RPMI7951 (cell line): ENCODE data around the gene AKT1. TPM values are rescaled to one million over a fixed set of nuclear protein-coding genes. Genes with fewer than 3 reads are reported as not detected.

Experiments
- DNase-seq: peaks from one replicate; pipeline ENCODE4 v3.0.0-alpha.2; 2012; ENCODE audit warnings: low read depth
- total RNA-seq: library from RNA; depleted of rRNA; stranded (reverse); fragments of >200 nt; shearing (Covaris generic); gene quantifications from 2 replicates; pipeline ENCODE4 v1.2.3, GENCODE V29; 2014

AKT1 gene
- total RNA-seq, 1 experiment from 2014 or later, result 81.5 TPM

- no peak for DNase-seq
Observed at GRCh38 chr14:104772707-104773504, 22.6 kb downstream of the AKT1 start.

- DNase-seq, result no peak
Observed at GRCh38 chr14:104771918-104772706, 23.4 kb downstream of the AKT1 start.

- DNase-seq, result no peak
Observed at GRCh38 chr14:104771374-104771773, 24.2 kb downstream of the AKT1 start.

- no peak for DNase-seq
Observed at GRCh38 chr14:104770851-104771272, 24.7 kb downstream of the AKT1 start.

GRCh38 chr14:104770072-104770579 is 25.4 kb downstream of the AKT1 start:
- DNase-seq, result no peak

- no peak for DNase-seq
Observed at GRCh38 chr14:104769324-104770071, 26.1 kb downstream of the AKT1 start.

- DNase-seq, result peak; percentile 65
Observed at GRCh38 chr14:104768437-104769323, 26.9 kb downstream of the AKT1 start.

- DNase-seq, result no peak
Observed at GRCh38 chr14:104767634-104767918, 28.0 kb downstream of the AKT1 start.

- DNase-seq, result no peak
Observed at GRCh38 chr14:104766863-104767633, 28.5 kb downstream of the AKT1 start.

DNA sequence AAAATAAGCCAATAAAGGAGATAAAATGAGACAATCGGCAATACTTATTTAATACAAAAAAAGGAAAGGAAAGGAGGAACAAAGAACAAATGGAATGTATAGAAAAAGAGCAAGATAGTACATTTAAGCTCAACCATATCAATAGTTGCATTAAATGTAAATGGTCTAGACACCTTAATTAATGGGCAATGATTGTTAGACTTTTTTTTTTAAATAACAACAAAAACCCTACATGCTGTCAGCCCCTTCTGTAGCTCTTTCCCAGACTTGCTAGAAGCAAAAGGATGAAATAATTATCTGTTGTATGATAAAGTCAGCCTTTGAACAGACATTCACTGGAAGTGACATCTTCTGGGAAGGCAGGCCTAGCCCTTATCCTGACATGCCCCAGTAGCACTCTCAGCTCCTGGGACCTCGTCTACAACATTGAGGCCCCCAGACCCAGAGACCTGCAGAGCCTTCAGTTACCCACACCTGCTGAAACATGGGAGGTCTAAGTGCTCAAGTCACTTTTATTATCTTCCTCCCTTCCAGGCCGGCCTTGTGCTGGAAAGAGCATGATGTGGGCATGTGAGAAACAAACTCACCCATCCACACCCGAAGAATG is 29.2 kb downstream of the AKT1 start:
- DNase-seq, result no peak

DNA sequence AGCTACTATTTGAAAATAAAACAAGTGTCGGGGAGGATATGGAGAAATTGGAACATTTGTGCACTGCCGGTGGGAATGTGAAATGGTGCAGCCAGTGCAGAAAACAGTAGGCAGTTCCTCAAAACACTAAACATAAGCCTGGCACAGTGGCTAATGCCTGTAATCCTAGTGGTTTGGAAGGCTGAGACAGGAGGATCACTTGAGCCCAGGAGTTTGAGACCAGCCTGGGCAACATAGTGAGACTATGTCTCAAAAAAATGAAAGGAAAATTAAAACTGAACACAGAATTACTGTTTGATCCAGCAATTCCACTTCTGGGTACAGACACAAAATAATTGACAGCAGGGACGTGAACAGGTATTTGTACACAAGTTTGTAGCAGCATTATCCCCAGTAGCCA is 30.0 kb downstream of the AKT1 start:
- no peak for DNase-seq

- no peak for DNase-seq
Observed at GRCh38 chr14:104758981-104759969, 36.3 kb downstream of the AKT1 start.

GRCh38 chr14:104757681-104758392 is 37.7 kb downstream of the AKT1 start:
- DNase-seq, result no peak

DNA sequence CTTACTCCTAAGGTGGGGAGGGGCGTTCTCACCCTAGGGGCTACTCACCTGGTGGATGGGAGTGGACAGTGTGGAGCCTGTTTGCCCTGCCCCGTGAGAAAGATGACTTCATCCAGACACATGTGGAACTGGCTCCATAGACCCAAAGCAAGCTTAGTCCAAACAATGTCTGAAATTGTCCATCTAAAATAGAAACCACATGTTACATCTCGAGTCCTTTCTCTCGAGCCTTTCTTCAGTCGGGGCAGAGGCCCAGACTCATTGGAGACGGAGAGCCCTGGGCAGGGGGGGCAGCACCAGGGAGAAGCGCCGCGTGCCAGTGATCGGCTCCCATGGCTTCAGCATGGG is 38.3 kb downstream of the AKT1 start:
- no peak for DNase-seq

- no peak for DNase-seq
Observed at GRCh38 chr14:104756477-104757237, 38.9 kb downstream of the AKT1 start.

GRCh38 chr14:104755621-104756020 is 39.9 kb downstream of the AKT1 start:
- DNase-seq, result no peak

GRCh38 chr14:104754213-104754851 is 41.2 kb downstream of the AKT1 start:
- DNase-seq, result no peak
